Measurements from ENCODE around the gene TMEM107. TPM values are rescaled to one million over a fixed set of nuclear protein-coding genes. Genes with fewer than 3 reads are reported as not detected.

TMEM107 gene
- total RNA-seq, 1 donor, result 8.3 TPM

GRCh38 chr17:8125154-8125946 lies 50.8 kb downstream of the TMEM107 start:
- DNase-seq (ENCODE audit: insufficient read length, low spot score, missing footprints), result peak; percentile 96
- Histone ChIP-seq H3K9me3 (ENCODE audit: low read depth, low read length) (no peaks in the 10 kb centered on the region), H3K27ac (ENCODE audit: low read depth, low read length) (no peak overlapping the region), H3K4me3 (ENCODE audit: insufficient read depth, low read length) (peak overlapping the region; percentile 72), H3K4me1 (ENCODE audit: insufficient read depth, low read length) (peaks cover 41% of the 10 kb centered on the region), H3K27me3 (ENCODE audit: insufficient read depth, low read length) (peaks cover 17% of the 10 kb centered on the region), H2AFZ (ENCODE audit: low read length) (no peak overlapping the region), H3K4me2 (ENCODE audit: insufficient read depth, low read length) (peak overlapping the region; percentile 96), H4K20me1 (ENCODE audit: insufficient read depth, low read length) (peaks cover 4% of the 10 kb centered on the region), H3K79me2 (ENCODE audit: insufficient read depth, low read length) (no peaks in the 10 kb centered on the region), H3K36me3 (ENCODE audit: insufficient read depth, low read length) (no peaks in the 10 kb centered on the region)
- no peak for TF ChIP-seq CTCF (IDR thresholded peaks at IDR 0.05; ENCODE audit: extremely low read depth, low read depth, low read length)

GRCh38 chr17:8124350-8125153 lies 51.6 kb downstream of the TMEM107 start:
- Histone ChIP-seq H3K36me3 (ENCODE audit: insufficient read depth, low read length) (no peaks in the 10 kb centered on the region), H3K4me1 (ENCODE audit: insufficient read depth, low read length) (peaks cover 41% of the 10 kb centered on the region), H2AFZ (ENCODE audit: low read length) (peak overlapping the region; percentile 84), H3K27me3 (ENCODE audit: insufficient read depth, low read length) (peaks cover 17% of the 10 kb centered on the region), H3K9me3 (ENCODE audit: low read depth, low read length) (no peaks in the 10 kb centered on the region), H4K20me1 (ENCODE audit: insufficient read depth, low read length) (peaks cover 7% of the 10 kb centered on the region), H3K4me2 (ENCODE audit: insufficient read depth, low read length) (peak overlapping the region; percentile 96), H3K79me2 (ENCODE audit: insufficient read depth, low read length) (no peaks in the 10 kb centered on the region), H3K27ac (ENCODE audit: low read depth, low read length) (no peak overlapping the region), H3K4me3 (ENCODE audit: insufficient read depth, low read length) (peak overlapping the region; percentile 72)
- DNase-seq (ENCODE audit: insufficient read length, low spot score, missing footprints), result peak; percentile 65
- TF ChIP-seq CTCF (IDR thresholded peaks at IDR 0.05; ENCODE audit: extremely low read depth, low read depth, low read length), result no peak

GRCh38 chr17:8123695-8124349 lies 52.4 kb downstream of the TMEM107 start, which contains the start of gene HES7:
HES7 (minus strand) TSS chr17:8124106; CDS start chr17:8124084, 22 bp downstream.
- H3K36me3 ChIP-seq (ENCODE audit: insufficient read depth, low read length), result no peaks in the 10 kb centered on the region
- H3K4me1 ChIP-seq (ENCODE audit: insufficient read depth, low read length), result peaks cover 41% of the 10 kb centered on the region
- peak within 1 kb of the TSS; percentile 72 for H3K4me3 ChIP-seq (ENCODE audit: insufficient read depth, low read length)
- no peak within 1 kb of the TSS for H3K27ac ChIP-seq (ENCODE audit: low read depth, low read length)
- H3K79me2 ChIP-seq (ENCODE audit: insufficient read depth, low read length), result no peaks in the 10 kb centered on the region
- H2AFZ ChIP-seq (ENCODE audit: low read length), result peak within 1 kb of the TSS; percentile 84
- TF ChIP-seq CTCF (IDR thresholded peaks at IDR 0.05; ENCODE audit: extremely low read depth, low read depth, low read length), result no peak
- H3K4me2 ChIP-seq (ENCODE audit: insufficient read depth, low read length), result peak within 1 kb of the TSS; percentile 96
- peaks cover 7% of the 10 kb centered on the region for H4K20me1 ChIP-seq (ENCODE audit: insufficient read depth, low read length)
- peak; percentile 91 for DNase-seq (ENCODE audit: insufficient read length, low spot score, missing footprints)
- H3K27me3 ChIP-seq (ENCODE audit: insufficient read depth, low read length), result peaks cover 17% of the 10 kb centered on the region
- H3K9me3 ChIP-seq (ENCODE audit: low read depth, low read length), result no peaks in the 10 kb centered on the region

All from osteoblast (primary cell).